ENCODE measurements around the gene ELAVL4. TPM values are rescaled to one million over a fixed set of nuclear protein-coding genes. Genes with fewer than 3 reads are reported as not detected.

ELAVL4 gene
- total RNA-seq = 1 to 10 TPM in 1 of 2 donors, under 1 TPM in 1; 0.54 to 1.5 TPM

DNA sequence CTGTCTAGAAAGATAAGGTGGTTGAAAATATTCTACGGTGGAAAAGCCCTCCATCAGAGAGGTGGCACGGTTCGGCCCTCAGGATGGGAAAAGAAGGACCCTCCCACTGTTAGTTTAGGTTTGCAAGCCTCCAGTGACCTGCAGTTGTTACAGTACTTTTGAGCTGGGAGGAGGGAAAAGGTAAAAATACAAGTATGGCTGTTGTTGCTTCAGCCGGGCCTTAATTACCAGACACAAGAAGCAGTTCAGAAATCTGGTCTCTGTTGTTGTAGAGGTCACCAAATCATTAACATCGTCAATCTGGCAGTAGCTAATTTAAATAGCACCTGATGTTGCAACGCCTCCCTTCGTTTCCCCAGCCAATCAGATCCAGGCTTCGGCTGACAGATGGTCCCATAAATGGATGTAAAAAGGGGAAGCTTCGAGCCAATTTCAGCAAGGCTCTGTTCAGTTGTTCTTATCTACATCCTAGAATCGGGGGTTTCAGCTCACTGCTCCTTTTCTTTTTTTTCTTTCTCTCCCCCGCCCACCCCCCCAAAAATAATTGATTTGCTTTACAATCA is at the start of gene ELAVL4:
Gene ELAVL4 (plus strand): TSS at position 424 of the 563 bp plus-strand sequence. CDS start 270 bp downstream, outside the sequence.
- no peaks in the 10 kb centered on the region for H3K4me1 ChIP-seq
- H3K36me3 ChIP-seq = no peaks in the 10 kb centered on the region
- no peaks in the 10 kb centered on the region for H3K9me3 ChIP-seq
- no peak within 1 kb of the TSS for H3K4me3 ChIP-seq
- no peak for DNase-seq
- H3K27ac ChIP-seq = no peak within 1 kb of the TSS
- TF ChIP-seq, protein P1, sequence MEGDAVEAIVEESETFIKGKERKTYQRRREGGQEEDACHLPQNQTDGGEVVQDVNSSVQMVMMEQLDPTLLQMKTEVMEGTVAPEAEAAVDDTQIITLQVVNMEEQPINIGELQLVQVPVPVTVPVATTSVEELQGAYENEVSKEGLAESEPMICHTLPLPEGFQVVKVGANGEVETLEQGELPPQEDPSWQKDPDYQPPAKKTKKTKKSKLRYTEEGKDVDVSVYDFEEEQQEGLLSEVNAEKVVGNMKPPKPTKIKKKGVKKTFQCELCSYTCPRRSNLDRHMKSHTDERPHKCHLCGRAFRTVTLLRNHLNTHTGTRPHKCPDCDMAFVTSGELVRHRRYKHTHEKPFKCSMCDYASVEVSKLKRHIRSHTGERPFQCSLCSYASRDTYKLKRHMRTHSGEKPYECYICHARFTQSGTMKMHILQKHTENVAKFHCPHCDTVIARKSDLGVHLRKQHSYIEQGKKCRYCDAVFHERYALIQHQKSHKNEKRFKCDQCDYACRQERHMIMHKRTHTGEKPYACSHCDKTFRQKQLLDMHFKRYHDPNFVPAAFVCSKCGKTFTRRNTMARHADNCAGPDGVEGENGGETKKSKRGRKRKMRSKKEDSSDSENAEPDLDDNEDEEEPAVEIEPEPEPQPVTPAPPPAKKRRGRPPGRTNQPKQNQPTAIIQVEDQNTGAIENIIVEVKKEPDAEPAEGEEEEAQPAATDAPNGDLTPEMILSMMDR (IDR thresholded peaks at IDR 0.05) = no peak
- H3K9ac ChIP-seq (ENCODE audit: low read depth in 2 of 2, low read length in 2 of 2) = no peak within 1 kb of the TSS
- H3K27me3 ChIP-seq = no peaks in the 10 kb centered on the region
- intact Hi-C loops (cut with DNase I) = no loop called here

DNA sequence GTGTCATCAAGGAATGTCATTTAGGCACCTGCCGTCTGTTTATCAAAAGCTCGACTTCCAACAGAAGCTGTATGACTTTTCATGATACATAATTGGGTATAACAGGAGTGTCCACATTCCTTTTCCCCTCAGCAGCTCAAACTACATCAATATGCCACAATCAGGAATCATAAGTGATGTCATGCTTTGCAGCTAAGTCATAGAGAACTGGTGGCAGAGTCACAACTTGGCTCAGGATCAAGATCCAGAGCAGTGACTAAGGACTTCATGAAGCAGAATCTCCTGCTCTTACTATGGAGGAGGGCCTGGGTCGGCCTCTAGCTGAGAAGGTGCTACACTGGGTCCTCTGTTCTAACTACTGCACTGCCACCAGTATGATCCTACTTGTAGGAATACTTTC is 48.4 kb upstream of the ELAVL4 start:
- no peak overlapping the region for H3K9ac ChIP-seq (ENCODE audit: low read depth in 2 of 2, low read length in 2 of 2)
- no peaks in the 10 kb centered on the region for H3K36me3 ChIP-seq
- H3K27ac ChIP-seq = no peak overlapping the region
- no peak overlapping the region for H3K4me3 ChIP-seq
- intact Hi-C loops (cut with DNase I) = no loop called here
- no peaks in the 10 kb centered on the region for H3K27me3 ChIP-seq
- no peaks in the 10 kb centered on the region for H3K4me1 ChIP-seq
- DNase-seq = no peak
- TF ChIP-seq, protein P1 (IDR thresholded peaks at IDR 0.05) = no peak
- H3K9me3 ChIP-seq = no peaks in the 10 kb centered on the region

DNA sequence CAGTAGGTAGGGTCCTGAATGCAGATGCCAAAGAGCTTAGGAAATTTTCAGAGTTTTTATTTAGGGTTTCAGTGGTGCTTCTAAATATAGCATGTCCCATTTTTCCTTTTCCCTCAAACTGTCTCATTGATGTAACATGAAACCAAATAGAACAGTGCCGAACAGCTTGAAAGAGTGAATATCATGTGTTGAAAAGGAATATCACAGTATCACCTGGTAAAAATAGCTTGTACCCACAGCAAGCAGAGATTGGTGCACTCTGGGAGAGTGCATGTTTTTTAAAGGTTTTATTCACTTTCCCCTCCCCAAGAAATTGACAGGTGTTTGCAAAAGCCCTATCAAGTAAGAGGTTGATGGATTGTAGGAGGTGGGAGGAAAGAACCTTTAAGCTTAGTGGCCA is 41.9 kb upstream of the ELAVL4 start:
- Histone ChIP-seq H3K9me3 (no peaks in the 10 kb centered on the region), H3K27ac (no peak overlapping the region), H3K36me3 (no peaks in the 10 kb centered on the region), H3K4me1 (no peaks in the 10 kb centered on the region), H3K4me3 (no peak overlapping the region), H3K9ac (ENCODE audit: low read depth in 2 of 2, low read length in 2 of 2) (no peak overlapping the region), H3K27me3 (no peaks in the 10 kb centered on the region)
- intact Hi-C loops (cut with DNase I) = no loop called here
- TF ChIP-seq, protein P1 (IDR thresholded peaks at IDR 0.05) = no peak
- DNase-seq = no peak

DNA sequence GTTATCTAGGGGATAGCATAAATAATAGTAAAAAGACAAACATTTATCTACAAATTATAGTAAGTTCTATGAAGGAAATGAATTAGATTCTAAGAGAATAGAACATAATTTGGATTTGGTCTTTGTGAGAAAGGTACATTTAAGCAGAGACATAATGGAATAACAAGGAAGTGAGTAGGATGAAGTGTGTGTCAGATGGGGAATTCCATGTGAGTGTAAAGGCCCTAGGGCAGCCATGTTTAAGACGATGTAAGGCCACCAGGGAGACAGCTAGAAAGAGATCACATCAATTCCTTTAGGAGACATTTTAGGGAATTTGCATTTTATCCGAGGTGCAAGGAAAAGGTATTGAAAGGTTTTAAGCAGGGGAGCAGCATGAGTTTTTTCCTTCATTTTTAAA is 33.8 kb upstream of the ELAVL4 start:
- TF ChIP-seq, protein P1 (IDR thresholded peaks at IDR 0.05) = no peak
- Histone ChIP-seq H3K36me3 (no peaks in the 10 kb centered on the region), H3K4me3 (no peak overlapping the region), H3K4me1 (no peaks in the 10 kb centered on the region), H3K9ac (ENCODE audit: low read depth in 2 of 2, low read length in 2 of 2) (no peak overlapping the region), H3K27ac (no peak overlapping the region), H3K9me3 (no peaks in the 10 kb centered on the region), H3K27me3 (no peaks in the 10 kb centered on the region)
- intact Hi-C loops (cut with DNase I) = no loop called here
- DNase-seq = no peak

DNA sequence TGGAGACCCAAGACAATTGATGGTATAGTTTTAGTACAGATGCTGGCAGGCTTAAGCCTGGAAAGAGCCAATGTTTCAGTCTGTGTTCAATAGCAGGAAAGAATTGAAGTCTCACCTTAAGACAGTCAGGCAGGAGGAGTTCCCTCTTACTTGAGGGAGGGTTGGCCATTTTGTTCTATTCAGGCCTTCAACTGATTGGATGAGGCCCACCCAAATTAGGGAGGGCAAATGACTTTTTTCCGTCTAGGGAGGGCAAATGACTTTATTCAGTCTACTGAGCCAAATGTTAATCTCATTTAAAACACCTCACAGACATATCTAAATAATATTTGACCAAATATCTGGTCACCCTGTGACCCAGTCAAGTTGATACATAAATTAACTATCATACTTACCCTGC is 31.4 kb upstream of the ELAVL4 start:
- intact Hi-C loops (cut with DNase I) = no loop called here
- Histone ChIP-seq H3K27me3 (no peaks in the 10 kb centered on the region), H3K27ac (no peak overlapping the region), H3K4me1 (no peaks in the 10 kb centered on the region), H3K36me3 (no peaks in the 10 kb centered on the region), H3K4me3 (no peak overlapping the region), H3K9me3 (no peaks in the 10 kb centered on the region), H3K9ac (ENCODE audit: low read depth in 2 of 2, low read length in 2 of 2) (no peak overlapping the region)
- TF ChIP-seq, protein P1 (IDR thresholded peaks at IDR 0.05) = no peak
- DNase-seq = no peak

Data from colonic mucosa (tissue), 4 donors.